Uterus (tissue), 2 donors: ENCODE measurements around the gene NCOA1.

Experiments used
- POLR2A ChIP-seq, 2 donors: fragments of 450-650 bp; IDR thresholded peaks; one replicate each; pipeline ENCODE4 v1.6.1; 2016; ENCODE audit warnings: antibody characterized with exemption in 2 of 2, mild to moderate bottlenecking in 1 of 2, moderate library complexity in 1 of 2
- TF ChIP-seq, protein P1 (sequence below), 4 experiments: fragments of 200-600 bp in 2 of 4; fragments of 450-650 bp in 2 of 4; sonication (generic) in 2 of 4; IDR thresholded peaks; one replicate each; pipeline ENCODE4 v1.5.1; 2016 to 2019; ENCODE audit warnings: antibody characterized with exemption in 4 of 4, mild to moderate bottlenecking in 2 of 4, moderate library complexity in 1 of 4

DNA sequence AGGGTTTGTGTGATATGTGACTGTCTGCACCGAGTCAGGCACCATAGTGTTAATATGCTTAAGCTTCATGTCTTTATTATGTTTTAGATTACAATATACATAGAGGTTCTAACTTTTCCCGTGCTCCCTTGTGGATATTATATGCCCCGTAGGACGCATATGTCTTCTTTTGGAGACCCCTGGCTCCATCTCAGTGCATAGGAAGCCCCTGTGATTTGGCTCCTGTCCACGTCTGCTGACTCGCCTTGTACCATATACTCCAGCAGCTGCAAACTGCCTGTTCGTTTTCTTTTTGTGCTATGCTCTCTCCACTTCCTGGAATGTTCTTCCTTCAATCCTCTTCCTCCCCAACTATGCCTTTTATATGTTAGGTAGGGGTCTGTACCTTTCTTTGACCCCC lies 191.2 kb downstream of the NCOA1 start:
- TF ChIP-seq POLR2A (IDR thresholded peaks at IDR 0.05) = no peak
- TF ChIP-seq, protein P1, sequence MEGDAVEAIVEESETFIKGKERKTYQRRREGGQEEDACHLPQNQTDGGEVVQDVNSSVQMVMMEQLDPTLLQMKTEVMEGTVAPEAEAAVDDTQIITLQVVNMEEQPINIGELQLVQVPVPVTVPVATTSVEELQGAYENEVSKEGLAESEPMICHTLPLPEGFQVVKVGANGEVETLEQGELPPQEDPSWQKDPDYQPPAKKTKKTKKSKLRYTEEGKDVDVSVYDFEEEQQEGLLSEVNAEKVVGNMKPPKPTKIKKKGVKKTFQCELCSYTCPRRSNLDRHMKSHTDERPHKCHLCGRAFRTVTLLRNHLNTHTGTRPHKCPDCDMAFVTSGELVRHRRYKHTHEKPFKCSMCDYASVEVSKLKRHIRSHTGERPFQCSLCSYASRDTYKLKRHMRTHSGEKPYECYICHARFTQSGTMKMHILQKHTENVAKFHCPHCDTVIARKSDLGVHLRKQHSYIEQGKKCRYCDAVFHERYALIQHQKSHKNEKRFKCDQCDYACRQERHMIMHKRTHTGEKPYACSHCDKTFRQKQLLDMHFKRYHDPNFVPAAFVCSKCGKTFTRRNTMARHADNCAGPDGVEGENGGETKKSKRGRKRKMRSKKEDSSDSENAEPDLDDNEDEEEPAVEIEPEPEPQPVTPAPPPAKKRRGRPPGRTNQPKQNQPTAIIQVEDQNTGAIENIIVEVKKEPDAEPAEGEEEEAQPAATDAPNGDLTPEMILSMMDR (IDR thresholded peaks at IDR 0.05) = no peak
